Ovary (tissue), 3 donors: ENCODE results near the gene IQCF2.

Experiments
- EP300 ChIP-seq: sonication (generic); formaldehyde crosslinking; IDR thresholded peaks from one replicate; pipeline ENCODE4 v1.6.1; 2017; ENCODE audit warnings: antibody characterized with exemption
- POLR2A ChIP-seq: fragments of 450-650 bp; IDR thresholded peaks from one replicate; pipeline ENCODE4 v1.6.1; 2017; ENCODE audit warnings: antibody characterized with exemption, mild to moderate bottlenecking, moderate library complexity
- TF ChIP-seq, protein P1 (sequence below), 3 donors: fragments of 450-650 bp in 2 of 3; fragments of 200-600 bp in 1 of 3; IDR thresholded peaks; one replicate each; pipeline versions ENCODE4 v1.5.1 to v1.8.0; 2016 to 2022; ENCODE audit warnings: antibody characterized with exemption in 3 of 3, mild to moderate bottlenecking in 1 of 3
- donor health status: DM: no; HTN: no; CAD: no.

DNA sequence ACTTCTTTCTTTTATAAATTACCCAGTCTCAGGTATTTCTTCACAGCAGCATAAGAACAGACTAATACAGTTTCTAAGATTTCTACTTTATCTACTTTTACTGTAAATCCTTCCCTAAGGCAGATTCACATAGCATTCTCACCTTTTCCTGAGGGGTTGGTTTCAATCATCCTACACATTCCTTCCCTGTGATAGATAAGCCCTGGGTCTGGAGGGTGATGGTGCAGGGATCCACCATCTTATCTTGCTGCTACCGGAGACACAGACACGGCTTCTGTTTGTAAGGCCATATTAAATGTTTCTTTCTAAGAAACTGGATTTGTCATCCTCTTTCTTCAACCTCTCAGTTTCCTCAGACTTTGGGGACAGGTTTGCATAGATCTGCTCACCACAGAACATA, 7.9 kb downstream of the IQCF2 start:
- TF ChIP-seq POLR2A (no peak), EP300 (no peak)
- TF ChIP-seq, protein P1, sequence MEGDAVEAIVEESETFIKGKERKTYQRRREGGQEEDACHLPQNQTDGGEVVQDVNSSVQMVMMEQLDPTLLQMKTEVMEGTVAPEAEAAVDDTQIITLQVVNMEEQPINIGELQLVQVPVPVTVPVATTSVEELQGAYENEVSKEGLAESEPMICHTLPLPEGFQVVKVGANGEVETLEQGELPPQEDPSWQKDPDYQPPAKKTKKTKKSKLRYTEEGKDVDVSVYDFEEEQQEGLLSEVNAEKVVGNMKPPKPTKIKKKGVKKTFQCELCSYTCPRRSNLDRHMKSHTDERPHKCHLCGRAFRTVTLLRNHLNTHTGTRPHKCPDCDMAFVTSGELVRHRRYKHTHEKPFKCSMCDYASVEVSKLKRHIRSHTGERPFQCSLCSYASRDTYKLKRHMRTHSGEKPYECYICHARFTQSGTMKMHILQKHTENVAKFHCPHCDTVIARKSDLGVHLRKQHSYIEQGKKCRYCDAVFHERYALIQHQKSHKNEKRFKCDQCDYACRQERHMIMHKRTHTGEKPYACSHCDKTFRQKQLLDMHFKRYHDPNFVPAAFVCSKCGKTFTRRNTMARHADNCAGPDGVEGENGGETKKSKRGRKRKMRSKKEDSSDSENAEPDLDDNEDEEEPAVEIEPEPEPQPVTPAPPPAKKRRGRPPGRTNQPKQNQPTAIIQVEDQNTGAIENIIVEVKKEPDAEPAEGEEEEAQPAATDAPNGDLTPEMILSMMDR (IDR thresholded peaks at IDR 0.05): no peak
